Astrocyte (in vitro differentiated cells and primary cell): ENCODE data around the gene FREY1. TPM values are rescaled to one million over a fixed set of nuclear protein-coding genes. Genes with fewer than 3 reads are reported as not detected.
A peak's percentile ranks its signal among the peaks of the same experiment; 100 is the strongest.

ENCODE experiments used
- DNase-seq: peaks from one replicate; pipeline ENCODE4 v3.0.0-alpha.2; 2010; ENCODE audit warnings: low read depth
- FAIRE-seq: peaks from 2 replicates; lab custom pipeline; 2011; peaks lifted over from hg19 to GRCh38; lab: Jason Lieb, UNC
- H2AFZ ChIP-seq: 2 replicates; pipeline ENCODE4 v1.6.0; 2012; ENCODE audit warnings: low read depth, low read length, inconsistent platforms
- H3K27ac ChIP-seq: 2 replicates; pipeline ENCODE4 v1.5.1; 2011; ENCODE audit warnings: low read depth, low read length, inconsistent platforms
- H3K27me3 ChIP-seq: 2 replicates; pipeline ENCODE4 v1.6.0; 2011; ENCODE audit warnings: low read length, inconsistent platforms; ENCODE audit not compliant: insufficient read depth
- H3K36me3 ChIP-seq: 2 replicates; pipeline ENCODE4 v1.5.1; 2011; ENCODE audit warnings: low read length, inconsistent platforms; ENCODE audit not compliant: insufficient read depth
- H3K4me1 ChIP-seq: 2 replicates; pipeline ENCODE4 v1.5.1; 2011; ENCODE audit warnings: low read length, inconsistent platforms; ENCODE audit not compliant: insufficient read depth
- H3K4me2 ChIP-seq: 2 replicates; pipeline ENCODE4 v1.6.0; 2012; ENCODE audit warnings: low read length, inconsistent platforms
- H3K4me3 ChIP-seq: 2 replicates; pipeline ENCODE4 v1.5.1; 2011; ENCODE audit warnings: low read depth, mild to moderate bottlenecking, low read length, inconsistent platforms; ENCODE audit not compliant: insufficient read depth
- H3K79me2 ChIP-seq: 2 replicates; pipeline ENCODE4 v1.6.0; 2012; ENCODE audit warnings: mild to moderate bottlenecking, low read length, inconsistent platforms; ENCODE audit not compliant: insufficient read depth
- H3K9ac ChIP-seq: 2 replicates; pipeline ENCODE4 v1.6.0; 2012; ENCODE audit warnings: mild to moderate bottlenecking, low read length, inconsistent platforms
- H3K9me3 ChIP-seq: 2 replicates; pipeline ENCODE4 v1.5.1; 2012; ENCODE audit warnings: low read depth, mild to moderate bottlenecking, low read length, inconsistent platforms; ENCODE audit not compliant: insufficient read depth
- H4K20me1 ChIP-seq: 2 replicates; pipeline ENCODE4 v1.6.0; 2012; ENCODE audit warnings: low read length, inconsistent platforms; ENCODE audit not compliant: insufficient read depth
- H3K27ac Mint-ChIP-seq: one replicate; pipeline ENCODE4 v1.8.0; 2021; ENCODE audit warnings: mild to moderate bottlenecking, mixed read lengths; ENCODE audit not compliant: unreplicated experiment
- H3K27me3 Mint-ChIP-seq: one replicate; pipeline ENCODE4 v1.8.0; 2021; ENCODE audit warnings: low read depth, mixed read lengths; ENCODE audit not compliant: unreplicated experiment
- H3K36me3 Mint-ChIP-seq: one replicate; pipeline ENCODE4 v1.8.0; 2021; ENCODE audit warnings: low read depth, mixed read lengths; ENCODE audit not compliant: unreplicated experiment
- H3K4me1 Mint-ChIP-seq: one replicate; pipeline ENCODE4 v1.8.0; 2021; ENCODE audit warnings: low read depth, mixed read lengths; ENCODE audit not compliant: unreplicated experiment
- H3K4me3 Mint-ChIP-seq: one replicate; pipeline ENCODE4 v1.8.0; 2021; ENCODE audit warnings: mild to moderate bottlenecking, moderate library complexity, mixed read lengths; ENCODE audit not compliant: unreplicated experiment
- H3K9me3 Mint-ChIP-seq: one replicate; pipeline ENCODE4 v1.8.0; 2021; ENCODE audit warnings: mild to moderate bottlenecking, mixed read lengths; ENCODE audit not compliant: unreplicated experiment
- CTCF ChIP-seq: IDR thresholded peaks from 2 replicates; pipeline ENCODE4 v1.5.1; 2011; ENCODE audit warnings: low read depth, mild to moderate bottlenecking, inconsistent platforms, low read length, moderate library complexity; ENCODE audit not compliant: insufficient read depth
- EZH2 ChIP-seq: IDR thresholded peaks from 2 replicates; pipeline ENCODE4 v1.6.1; 2012; ENCODE audit warnings: mild to moderate bottlenecking, low read length, inconsistent platforms; ENCODE audit not compliant: insufficient read depth
- total RNA-seq: library from RNA; stranded (reverse); gene quantifications from 2 replicates; pipeline ENCODE4 v1.2.1, GENCODE V29; 2021

FREY1 gene
- total RNA-seq, 1 donor from 2014 or later = 0.79 TPM

GRCh38 chr11:45918962-45919675, 12.0 kb upstream of the FREY1 start:
- H3K27ac Mint-ChIP-seq = no peak overlapping the region
- H3K4me3 ChIP-seq = peak overlapping the region; percentile 93
- H3K27me3 ChIP-seq = peaks cover 26% of the 10 kb centered on the region

GRCh38 chr11:45918331-45918941, 11.4 kb upstream of the FREY1 start:
- Histone ChIP-seq H3K4me1 (peaks cover 6% of the 10 kb centered on the region), H3K9ac (peak overlapping the region; percentile 97), H3K9me3 (no peaks in the 10 kb centered on the region), H3K79me2 (peaks cover 24% of the 10 kb centered on the region), H3K4me2 (peak overlapping the region; percentile 98), H2AFZ (peak overlapping the region; percentile 86), H3K4me3 (peak overlapping the region; percentile 93), H4K20me1 (peaks cover 9% of the 10 kb centered on the region), H3K36me3 (peaks cover 7% of the 10 kb centered on the region), H3K27ac (peak overlapping the region; percentile 81), H3K27me3 (peaks cover 22% of the 10 kb centered on the region)
- no peaks in the 10 kb centered on the region for H3K9me3 Mint-ChIP-seq
- peaks cover 16% of the 10 kb centered on the region for H3K27me3 Mint-ChIP-seq
- H3K4me1 Mint-ChIP-seq = peaks cover 11% of the 10 kb centered on the region
- peak overlapping the region; percentile 92 for H3K27ac Mint-ChIP-seq
- H3K36me3 Mint-ChIP-seq = peaks cover 4% of the 10 kb centered on the region
- FAIRE-seq (no peak), DNase-seq (peak; percentile 44)
- TF ChIP-seq CTCF = no peak
- no peak for TF ChIP-seq EZH2
- peak overlapping the region; percentile 91 for H3K4me3 Mint-ChIP-seq

More at GRCh38 chr11:45918962-45919675, 12.0 kb upstream of the FREY1 start:
- Histone ChIP-seq H2AFZ (peak overlapping the region; percentile 34), H3K9me3 (no peaks in the 10 kb centered on the region), H3K36me3 (peaks cover 7% of the 10 kb centered on the region), H3K27ac (no peak overlapping the region), H3K9ac (peak overlapping the region; percentile 97), H3K79me2 (peaks cover 24% of the 10 kb centered on the region), H3K4me2 (peak overlapping the region; percentile 98), H4K20me1 (peaks cover 9% of the 10 kb centered on the region), H3K4me1 (peaks cover 6% of the 10 kb centered on the region)
- H3K4me3 Mint-ChIP-seq = peak overlapping the region; percentile 91
- peaks cover 11% of the 10 kb centered on the region for H3K4me1 Mint-ChIP-seq
- peaks cover 21% of the 10 kb centered on the region for H3K27me3 Mint-ChIP-seq
- no peaks in the 10 kb centered on the region for H3K9me3 Mint-ChIP-seq
- FAIRE-seq = no peak
- TF ChIP-seq EZH2 = no peak
- no peak for TF ChIP-seq CTCF
- no peak for DNase-seq
- H3K36me3 Mint-ChIP-seq = peaks cover 4% of the 10 kb centered on the region
